NT2/D1 (cell line): Measurements from ENCODE around the gene KCNH3.

Experiments used
- YY1 ChIP-seq: IDR thresholded peaks from 2 replicates; pipeline ENCODE4 v1.6.1; 2011; ENCODE audit not compliant: insufficient read length, insufficient read depth
- ZNF274 ChIP-seq: IDR thresholded peaks from 2 replicates; pipeline ENCODE4 v1.6.1; 2011; ENCODE audit warnings: mild to moderate bottlenecking, low read depth, low read length

- TF ChIP-seq YY1 = no peak
- no peak for TF ChIP-seq ZNF274
Observed at GRCh38 chr12:49567611-49568441, 29.0 kb downstream of the KCNH3 start, which contains the start of gene MCRS1.
